HG02852 (cell line): ENCODE measurements around the gene RAB27A.
"Not testable (repeated sequence)": the region's sequence is repeated elsewhere in the genome, so short reads cannot be mapped to it uniquely, and the experiment has no call there.

ENCODE experiments used
- ATAC-seq: cut with Tn5 transposase; IDR thresholded peaks from one replicate; pipeline ENCODE4 v1.9.1; 2021; ENCODE audit warnings: mild to moderate bottlenecking, moderate library complexity; ENCODE audit not compliant: unreplicated experiment

RAB27A gene

GRCh38 chr15:55282284-55282833 is 7.3 kb downstream of the RAB27A start:
- no peak for ATAC-seq

GRCh38 chr15:55281517-55282228 is 7.9 kb downstream of the RAB27A start:
- ATAC-seq = no peak

- not testable (repeated sequence) for ATAC-seq
These were observed 9.0 kb downstream of the RAB27A start for GRCh38 chr15:55280589-55280988.

- ATAC-seq = peak; percentile 74
These were observed 9.8 kb downstream of the RAB27A start for GRCh38 chr15:55279746-55280351.

- no peak for ATAC-seq
These were observed 10.4 kb downstream of the RAB27A start for GRCh38 chr15:55279100-55279745.

GRCh38 chr15:55277715-55278114 is 11.9 kb downstream of the RAB27A start:
- no peak for ATAC-seq

GRCh38 chr15:55277116-55277564 is 12.5 kb downstream of the RAB27A start:
- ATAC-seq = peak; percentile 50

GRCh38 chr15:55276324-55276723 is 13.3 kb downstream of the RAB27A start:
- ATAC-seq = no peak

GRCh38 chr15:55270291-55270690 is 19.3 kb downstream of the RAB27A start:
- no peak for ATAC-seq

- no peak for ATAC-seq
These were observed 21.4 kb downstream of the RAB27A start for GRCh38 chr15:55268176-55268695.

- ATAC-seq = peak; percentile 91
These were observed 22.0 kb downstream of the RAB27A start for GRCh38 chr15:55267401-55268175.

- no peak for ATAC-seq
These were observed 23.1 kb downstream of the RAB27A start for GRCh38 chr15:55266547-55266946.

- ATAC-seq = no peak
These were observed 29.0 kb downstream of the RAB27A start for GRCh38 chr15:55260562-55261131.

- no peak for ATAC-seq
These were observed 31.7 kb downstream of the RAB27A start for GRCh38 chr15:55257938-55258337.

GRCh38 chr15:55257012-55257670 is 32.5 kb downstream of the RAB27A start:
- no peak for ATAC-seq

- ATAC-seq = no peak
These were observed 33.2 kb downstream of the RAB27A start for GRCh38 chr15:55256281-55257011.

- ATAC-seq = no peak
These were observed 33.9 kb downstream of the RAB27A start for GRCh38 chr15:55255714-55256113.

GRCh38 chr15:55254916-55255679 is 34.5 kb downstream of the RAB27A start:
- ATAC-seq = peak; percentile 52
